OCI-LY3 (cell line): ENCODE measurements around the gene AK6.

Experiments
- EZH2phosphoT487 ChIP-seq: fragments of 200-600 bp; shearing (Covaris generic); IDR thresholded peaks from 2 replicates; pipeline ENCODE4 v1.6.1; 2018; ENCODE audit warnings: antibody characterized with exemption, mixed run types, low read depth
- TF ChIP-seq, protein P1 (sequence below): fragments of 200-600, 300-600 bp; sonication (generic); IDR thresholded peaks from 2 replicates; pipeline ENCODE4 v1.5.1; 2014; ENCODE audit warnings: antibody characterized with exemption, low read length, low read depth

DNA sequence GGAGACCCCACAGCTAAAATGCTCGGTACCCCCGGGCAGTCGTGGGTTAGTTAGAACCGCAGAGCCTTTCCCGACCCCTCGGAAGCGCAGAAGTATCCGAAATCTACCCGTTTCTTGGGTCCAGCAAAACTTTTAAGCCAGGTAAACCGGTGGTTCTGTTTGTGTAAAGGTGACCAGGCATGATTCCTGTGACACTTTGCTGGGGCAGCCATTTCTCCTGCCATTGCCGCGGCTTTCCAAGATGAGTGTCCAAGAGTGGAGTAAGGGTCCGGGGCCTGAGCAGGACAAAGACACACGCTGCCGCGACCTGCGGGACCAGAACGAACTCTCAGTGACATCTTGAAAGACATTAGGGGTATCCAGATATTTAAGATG is 46.3 kb upstream of the AK6 start:
- TF ChIP-seq, protein P1, sequence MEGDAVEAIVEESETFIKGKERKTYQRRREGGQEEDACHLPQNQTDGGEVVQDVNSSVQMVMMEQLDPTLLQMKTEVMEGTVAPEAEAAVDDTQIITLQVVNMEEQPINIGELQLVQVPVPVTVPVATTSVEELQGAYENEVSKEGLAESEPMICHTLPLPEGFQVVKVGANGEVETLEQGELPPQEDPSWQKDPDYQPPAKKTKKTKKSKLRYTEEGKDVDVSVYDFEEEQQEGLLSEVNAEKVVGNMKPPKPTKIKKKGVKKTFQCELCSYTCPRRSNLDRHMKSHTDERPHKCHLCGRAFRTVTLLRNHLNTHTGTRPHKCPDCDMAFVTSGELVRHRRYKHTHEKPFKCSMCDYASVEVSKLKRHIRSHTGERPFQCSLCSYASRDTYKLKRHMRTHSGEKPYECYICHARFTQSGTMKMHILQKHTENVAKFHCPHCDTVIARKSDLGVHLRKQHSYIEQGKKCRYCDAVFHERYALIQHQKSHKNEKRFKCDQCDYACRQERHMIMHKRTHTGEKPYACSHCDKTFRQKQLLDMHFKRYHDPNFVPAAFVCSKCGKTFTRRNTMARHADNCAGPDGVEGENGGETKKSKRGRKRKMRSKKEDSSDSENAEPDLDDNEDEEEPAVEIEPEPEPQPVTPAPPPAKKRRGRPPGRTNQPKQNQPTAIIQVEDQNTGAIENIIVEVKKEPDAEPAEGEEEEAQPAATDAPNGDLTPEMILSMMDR, result no peak
- no peak for TF ChIP-seq EZH2phosphoT487
